ENCODE data around the gene RAB42. TPM values are rescaled to one million over a fixed set of nuclear protein-coding genes. Genes with fewer than 3 reads are reported as not detected.

The RAB42 gene
- 0.65 and 5.2 TPM in 2 replicates for total RNA-seq

DNA sequence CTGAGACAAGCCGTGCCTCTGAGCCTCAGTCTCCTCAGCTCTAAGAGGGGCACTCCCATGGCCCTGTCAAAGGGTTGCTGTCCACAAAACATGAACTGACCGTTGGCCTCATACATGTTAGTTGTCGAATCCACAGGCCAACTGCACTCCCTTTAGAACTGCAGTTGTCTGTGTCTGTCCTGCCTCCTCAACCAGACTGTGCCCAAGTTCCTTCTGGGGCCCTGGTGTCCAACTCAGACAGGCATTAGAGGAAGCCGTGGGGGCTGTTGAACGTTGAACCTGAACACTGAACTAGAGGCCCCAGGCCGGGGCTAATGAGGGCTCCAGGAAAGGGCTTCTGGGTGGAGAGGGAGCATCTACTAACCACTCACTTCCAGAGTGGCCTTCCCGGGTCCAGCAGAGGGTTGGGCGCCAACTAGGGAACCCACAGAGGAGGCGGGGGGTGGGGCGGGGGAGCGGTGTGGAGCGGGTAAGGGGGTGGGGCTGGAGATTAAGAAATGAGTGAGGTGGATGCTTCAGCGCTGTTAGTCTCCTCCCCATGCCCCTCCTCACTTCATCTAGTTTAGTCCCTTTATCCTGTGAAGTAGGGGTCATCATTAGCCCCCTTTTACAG is at the start of gene RAB42:
RAB42 (plus strand) TSS at position 558 of the 613 bp plus-strand sequence. CDS start 247 bp downstream, outside the sequence.

DNA sequence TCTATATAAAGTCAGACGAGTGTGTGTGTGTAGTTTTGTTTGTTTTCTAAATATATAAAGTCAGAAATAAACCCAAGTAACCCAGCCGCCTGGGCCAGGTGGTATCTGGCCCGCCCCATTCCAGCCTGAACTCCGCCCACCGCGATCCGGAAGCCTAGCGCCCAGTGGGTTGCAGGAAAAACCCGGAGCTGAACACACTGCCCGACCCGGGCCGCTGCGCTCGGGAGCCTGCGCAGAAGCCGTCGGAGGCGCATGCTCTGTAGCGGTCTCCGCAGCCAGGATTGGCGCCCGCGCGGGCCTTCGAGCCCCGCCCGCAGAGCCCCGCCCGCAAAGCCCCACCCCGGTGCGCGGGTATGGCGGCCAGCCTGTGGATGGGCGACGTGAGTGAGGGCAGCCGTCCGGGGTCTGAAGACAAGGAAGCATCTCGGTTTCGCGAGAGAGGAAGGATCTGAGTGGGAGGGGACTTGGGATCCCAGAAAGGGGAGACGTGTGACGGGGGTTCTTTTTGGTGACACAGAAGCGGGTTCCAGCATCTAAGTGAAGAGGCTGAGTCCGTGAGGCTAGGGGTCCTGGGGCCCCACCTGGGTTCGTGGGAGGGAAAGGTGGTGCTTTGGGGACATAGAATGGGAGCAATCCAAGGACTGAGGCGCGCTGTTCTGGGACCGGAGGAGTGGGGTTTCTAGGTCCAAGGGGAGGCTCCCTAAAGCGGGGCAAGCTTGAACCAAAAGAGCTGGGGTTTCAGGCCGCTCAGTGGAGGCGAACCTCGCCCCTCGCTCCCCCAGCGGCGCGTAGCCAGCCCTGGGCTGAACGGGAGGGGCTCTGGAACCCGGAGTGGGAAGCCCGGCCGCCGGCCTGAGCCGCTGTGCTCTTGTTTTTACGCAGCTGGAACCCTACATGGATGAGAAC is 39.1 kb upstream of the RAB42 start, which contains the start of gene TRNAU1AP:
TRNAU1AP (plus strand) TSS at position 328 of the 906 bp plus-strand sequence; CDS start at position 354, 26 bp downstream.

GRCh38 chr1:28642847-28643635 is 51.0 kb downstream of the RAB42 start, which contains the start of gene TAF12:
TAF12 (minus strand) TSS chr1:28643067; CDS start chr1:28622081, 20,986 bp downstream.

Other genes with a start within 250 kb of the RAB42 start
- 6.2 and 14.0 TPM in 2 replicates for gene PHACTR4, start 222.5 kb upstream of the RAB42 start, total RNA-seq
- 48.4 and 63.1 TPM in 2 replicates for gene RCC1, start 86.2 kb upstream of the RAB42 start, total RNA-seq
- gene TRNAU1AP, start 39.2 kb upstream of the RAB42 start, total RNA-seq: 21.2 and 23.7 TPM in 2 replicates
- gene TAF12, start 50.8 kb downstream of the RAB42 start, total RNA-seq: 25.3 and 30.8 TPM in 2 replicates
- gene RNU11, start 56.3 kb downstream of the RAB42 start, total RNA-seq: under 0.01 TPM in 1 of 2 replicates, not detected in the other
- 5.5 and 12.8 TPM in 2 replicates for gene GMEB1, start 76.5 kb downstream of the RAB42 start, total RNA-seq
- gene YTHDF2, start 144.7 kb downstream of the RAB42 start, total RNA-seq: 60.1 and 80.1 TPM in 2 replicates
- gene OPRD1, start 219.9 kb downstream of the RAB42 start, total RNA-seq: under 0.01 TPM in 1 of 2 replicates, not detected in the other